Stomach smooth muscle (tissue), 2 donors: Measurements from ENCODE around the gene ANXA4.
"Not testable (repeated sequence)": the region's sequence is repeated elsewhere in the genome, so short reads cannot be mapped to it uniquely, and the experiment has no call there.

ENCODE experiments used
- H3K27ac ChIP-seq: one replicate; pipeline ENCODE4 v1.7.0; 2013; ENCODE audit warnings: mild to moderate bottlenecking, low read length, inconsistent platforms
- H3K27me3 ChIP-seq, 2 donors: one replicate each; pipeline ENCODE4 v1.7.0; 2013; ENCODE audit warnings: low read length in 2 of 2; ENCODE audit not compliant: insufficient read depth in 2 of 2, control insufficient read depth in 1 of 2
- H3K36me3 ChIP-seq, 2 donors: one replicate each; pipeline ENCODE4 v1.7.0; 2013; ENCODE audit warnings: low read length in 2 of 2; ENCODE audit not compliant: control insufficient read depth in 2 of 2, insufficient read depth in 2 of 2
- H3K4me1 ChIP-seq: one replicate; pipeline ENCODE4 v1.7.0; 2013; ENCODE audit warnings: low read length; ENCODE audit not compliant: control insufficient read depth, insufficient read depth
- H3K4me3 ChIP-seq, 2 donors: one replicate each; pipeline ENCODE4 v1.7.0; 2013; ENCODE audit warnings: low read length in 2 of 2
- H3K9ac ChIP-seq, 2 donors: one replicate each; pipeline ENCODE4 v1.7.0; 2013; ENCODE audit warnings: low read length in 2 of 2, mild to moderate bottlenecking in 1 of 2
- H3K9me3 ChIP-seq, 2 donors: one replicate each; pipeline ENCODE4 v1.7.0; 2013; ENCODE audit warnings: low read length in 2 of 2; ENCODE audit not compliant: control insufficient read depth in 2 of 2
- donor health status: healthy.
- donor health status: Pancreatic carcinoma.

The ANXA4 gene

GRCh38 chr2:69811018-69811417, 69.1 kb downstream of the ANXA4 start:
- H3K27ac ChIP-seq, result no peak overlapping the region
- no peak overlapping the region for H3K4me3 ChIP-seq
- H3K9me3 ChIP-seq, result no peaks in the 10 kb centered on the region
- H3K36me3 ChIP-seq, result peaks cover 19 to 32% of the 10 kb centered on the region in 2 donors
- H3K9ac ChIP-seq, result no peak overlapping the region
- H3K4me1 ChIP-seq, result no peaks in the 10 kb centered on the region
- no peaks in the 10 kb centered on the region for H3K27me3 ChIP-seq

- peaks cover 14 to 27% of the 10 kb centered on the region in 2 donors for H3K36me3 ChIP-seq
Measured at GRCh38 chr2:69811591-69811990, 69.7 kb downstream of the ANXA4 start.

GRCh38 chr2:69815717-69816116, 73.8 kb downstream of the ANXA4 start:
- H3K36me3 ChIP-seq, result peaks cover 11 to 15% of the 10 kb centered on the region in 2 donors
- no peaks in the 10 kb centered on the region for H3K27me3 ChIP-seq
- H3K9ac ChIP-seq, result no peak overlapping the region
- no peak overlapping the region for H3K4me3 ChIP-seq
- no peaks in the 10 kb centered on the region for H3K9me3 ChIP-seq
- H3K4me1 ChIP-seq, result no peaks in the 10 kb centered on the region
- H3K27ac ChIP-seq, result no peak overlapping the region

More at GRCh38 chr2:69811591-69811990, 69.7 kb downstream of the ANXA4 start:
- Histone ChIP-seq H3K27ac (no peak overlapping the region), H3K4me3 (no peak overlapping the region), H3K4me1 (no peaks in the 10 kb centered on the region), H3K27me3 (no peaks in the 10 kb centered on the region), H3K9ac (no peak overlapping the region), H3K9me3 (no peaks in the 10 kb centered on the region)

GRCh38 chr2:69816923-69817542, 75.1 kb downstream of the ANXA4 start:
- Histone ChIP-seq H3K4me1 (no peaks in the 10 kb centered on the region), H3K27me3 (no peaks in the 10 kb centered on the region), H3K4me3 (no peak overlapping the region), H3K9me3 (no peaks in the 10 kb centered on the region), H3K27ac (no peak overlapping the region), H3K36me3 (peaks cover 11 to 14% of the 10 kb centered on the region in 2 donors), H3K9ac (no peak overlapping the region)

- no peaks in the 10 kb centered on the region for H3K4me1 ChIP-seq
- no peak overlapping the region for H3K4me3 ChIP-seq
- H3K9me3 ChIP-seq, result no peaks in the 10 kb centered on the region
- no peak overlapping the region for H3K27ac ChIP-seq
- H3K27me3 ChIP-seq, result no peaks in the 10 kb centered on the region
- no peak overlapping the region for H3K9ac ChIP-seq
- peaks cover 4 to 14% of the 10 kb centered on the region in 2 donors for H3K36me3 ChIP-seq
Measured at GRCh38 chr2:69817729-69818501, 76.0 kb downstream of the ANXA4 start.

GRCh38 chr2:69827796-69828540, 86.0 kb downstream of the ANXA4 start:
- Histone ChIP-seq H3K27me3 (no peaks in the 10 kb centered on the region), H3K9ac (no peak overlapping the region), H3K9me3 (no peaks in the 10 kb centered on the region), H3K36me3 (no peaks in the 10 kb centered on the region), H3K27ac (no peak overlapping the region), H3K4me3 (no peak overlapping the region), H3K4me1 (peaks cover 20% of the 10 kb centered on the region)

- peaks cover 20% of the 10 kb centered on the region for H3K4me1 ChIP-seq
- H3K27ac ChIP-seq, result peak overlapping the region; percentile 97
- no peaks in the 10 kb centered on the region for H3K9me3 ChIP-seq
- peak overlapping the region; percentile 94 for H3K4me3 ChIP-seq
- no peaks in the 10 kb centered on the region for H3K36me3 ChIP-seq
- peak overlapping the region; percentile 97 to 98 for H3K9ac ChIP-seq
- H3K27me3 ChIP-seq, result no peaks in the 10 kb centered on the region
Measured at GRCh38 chr2:69828938-69829255, 87.0 kb downstream of the ANXA4 start.

- peak within 1 kb of the TSS; percentile 97 to 98 for H3K9ac ChIP-seq
- H3K27ac ChIP-seq, result peak within 1 kb of the TSS; percentile 97
- H3K36me3 ChIP-seq, result no peaks in the 10 kb centered on the region
- H3K9me3 ChIP-seq, result no peaks in the 10 kb centered on the region
- H3K27me3 ChIP-seq, result no peaks in the 10 kb centered on the region
- peak within 1 kb of the TSS; percentile 94 for H3K4me3 ChIP-seq
- peaks cover 20% of the 10 kb centered on the region for H3K4me1 ChIP-seq
Measured at GRCh38 chr2:69829256-69830044, 87.5 kb downstream of the ANXA4 start, which contains the start of gene GMCL1. Gene GMCL1, plus strand, starts transcription at chr2:69829660. Its CDS starts 233 bp downstream, at chr2:69829893.

GRCh38 chr2:69830045-69830905, 88.3 kb downstream of the ANXA4 start:
- H3K9me3 ChIP-seq, result no peaks in the 10 kb centered on the region
- peak overlapping the region; percentile 74 to 98 for H3K9ac ChIP-seq
- no peaks in the 10 kb centered on the region for H3K27me3 ChIP-seq
- peaks cover 20% of the 10 kb centered on the region for H3K4me1 ChIP-seq
- peak overlapping the region; percentile 13 for H3K27ac ChIP-seq
- peak overlapping the region; percentile 94 for H3K4me3 ChIP-seq
- no peaks in the 10 kb centered on the region for H3K36me3 ChIP-seq

GRCh38 chr2:69830906-69831241, 88.9 kb downstream of the ANXA4 start:
- H3K9ac ChIP-seq, H3K36me3 ChIP-seq, H3K27me3 ChIP-seq, H3K27ac ChIP-seq, H3K9me3 ChIP-seq: not testable (repeated sequence)
- Histone ChIP-seq H3K4me1 (peaks cover 20% of the 10 kb centered on the region), H3K4me3 (peak overlapping the region in 1 of 2 donors; percentile 94)
